HG03045 (cell line): ENCODE results near the gene SDR42E2.
"Not testable (repeated sequence)": the region's sequence is repeated elsewhere in the genome, so short reads cannot be mapped to it uniquely, and the experiment has no call there.

Experiments used
- ATAC-seq: cut with Tn5 transposase; IDR thresholded peaks from one replicate; pipeline ENCODE4 v1.9.1; 2021; ENCODE audit warnings: mild to moderate bottlenecking, moderate library complexity; ENCODE audit not compliant: unreplicated experiment

The SDR42E2 gene

DNA sequence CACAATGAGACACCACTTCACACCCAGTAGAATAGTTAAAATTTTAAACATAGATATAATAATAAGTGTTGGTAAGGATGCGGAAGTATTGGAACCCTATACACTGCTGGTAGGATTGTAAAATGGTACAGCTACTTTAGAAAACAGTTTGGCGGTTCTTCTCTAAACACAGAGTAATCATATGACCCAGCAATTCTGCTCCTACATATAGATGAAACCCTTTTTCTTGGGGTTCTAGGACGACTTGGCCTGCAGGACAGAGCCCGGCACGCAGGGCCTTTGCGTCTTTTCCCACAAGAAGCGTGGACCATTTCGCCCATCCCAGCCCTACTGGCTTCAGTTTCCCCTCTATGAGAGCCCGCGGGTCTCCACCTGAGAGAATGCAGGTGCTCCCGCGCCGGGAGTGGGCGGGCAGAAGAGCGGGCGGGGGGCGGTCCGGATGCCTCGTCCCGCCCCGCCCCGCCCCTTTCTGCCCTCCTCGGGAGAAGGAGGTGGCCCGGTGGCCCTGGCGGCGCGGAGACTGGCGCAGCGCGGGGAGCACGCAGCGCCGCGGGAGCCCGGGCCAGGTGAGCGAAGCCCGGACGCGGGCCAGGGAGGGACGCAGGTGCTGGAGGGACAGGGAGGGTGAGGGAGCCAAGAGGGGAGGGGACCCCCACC lies at the start of gene SDR42E2:
SDR42E2 (plus strand) TSS at position 508 of the 657 bp plus-strand sequence. CDS start 3,077 bp downstream, outside the sequence.
- ATAC-seq = no peak

GRCh38 chr16:22116095-22116700 lies 46.1 kb upstream of the SDR42E2 start:
- ATAC-seq = no peak

DNA sequence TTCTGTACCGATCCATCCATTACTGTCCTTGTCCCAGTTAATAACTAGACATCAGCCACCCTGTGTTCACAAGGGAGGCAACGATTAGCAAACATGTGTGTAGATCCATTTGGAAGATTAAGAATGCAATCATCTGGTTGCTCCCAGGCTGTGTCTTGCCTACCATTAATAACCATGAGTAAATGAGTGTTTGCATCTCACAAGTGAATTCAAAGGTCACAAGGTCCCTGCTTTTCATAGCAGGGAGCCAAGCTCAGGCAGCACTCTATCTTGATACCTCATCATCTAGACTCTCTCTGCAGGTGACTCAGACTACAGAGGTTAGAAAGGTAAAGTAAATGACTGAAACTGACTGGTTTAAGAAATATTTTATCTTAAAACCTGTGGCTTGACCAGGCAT lies 44.7 kb upstream of the SDR42E2 start:
- no peak for ATAC-seq

DNA sequence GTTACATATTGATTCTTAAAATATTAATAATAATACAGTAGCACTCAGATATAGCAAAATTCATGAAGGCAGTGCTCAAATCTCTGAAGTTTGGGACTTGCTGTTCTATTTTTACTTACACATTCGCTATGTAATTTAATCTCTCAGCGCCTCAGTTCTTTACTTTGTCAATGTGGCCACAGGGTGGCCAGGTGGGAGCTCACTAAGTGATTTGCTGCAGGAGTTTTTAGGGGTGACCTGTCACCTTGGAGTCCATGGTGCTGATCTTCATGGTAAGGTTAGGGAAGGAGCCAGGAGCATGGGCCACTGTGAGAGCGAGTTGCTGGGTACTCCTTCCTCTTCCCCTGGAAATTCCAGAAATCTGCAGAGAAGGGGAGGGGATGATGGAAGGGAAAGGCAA lies 41.9 kb upstream of the SDR42E2 start:
- no peak for ATAC-seq

DNA sequence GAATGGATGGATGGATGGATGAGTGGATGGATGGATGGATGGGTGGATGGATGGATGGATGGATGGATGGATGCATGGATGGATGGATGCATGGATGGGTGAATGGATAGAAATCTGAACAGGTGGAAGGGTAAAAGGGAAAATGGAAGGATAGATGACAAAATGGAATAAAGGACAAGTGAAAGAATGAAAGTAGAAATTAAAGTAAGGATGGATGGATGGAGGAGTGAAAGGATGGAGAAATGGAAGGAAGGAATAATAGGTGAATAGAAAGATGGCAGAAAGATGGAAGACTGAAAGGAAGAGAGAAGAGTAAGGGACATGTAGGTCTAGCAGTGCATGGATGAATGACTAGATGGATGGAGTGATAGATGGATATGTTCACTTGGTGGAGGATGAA lies 40.1 kb upstream of the SDR42E2 start:
- ATAC-seq = no peak

- no peak for ATAC-seq
These were observed 39.2 kb upstream of the SDR42E2 start for GRCh38 chr16:22123146-22123545.

GRCh38 chr16:22123759-22124490 lies 38.4 kb upstream of the SDR42E2 start:
- ATAC-seq = no peak

DNA sequence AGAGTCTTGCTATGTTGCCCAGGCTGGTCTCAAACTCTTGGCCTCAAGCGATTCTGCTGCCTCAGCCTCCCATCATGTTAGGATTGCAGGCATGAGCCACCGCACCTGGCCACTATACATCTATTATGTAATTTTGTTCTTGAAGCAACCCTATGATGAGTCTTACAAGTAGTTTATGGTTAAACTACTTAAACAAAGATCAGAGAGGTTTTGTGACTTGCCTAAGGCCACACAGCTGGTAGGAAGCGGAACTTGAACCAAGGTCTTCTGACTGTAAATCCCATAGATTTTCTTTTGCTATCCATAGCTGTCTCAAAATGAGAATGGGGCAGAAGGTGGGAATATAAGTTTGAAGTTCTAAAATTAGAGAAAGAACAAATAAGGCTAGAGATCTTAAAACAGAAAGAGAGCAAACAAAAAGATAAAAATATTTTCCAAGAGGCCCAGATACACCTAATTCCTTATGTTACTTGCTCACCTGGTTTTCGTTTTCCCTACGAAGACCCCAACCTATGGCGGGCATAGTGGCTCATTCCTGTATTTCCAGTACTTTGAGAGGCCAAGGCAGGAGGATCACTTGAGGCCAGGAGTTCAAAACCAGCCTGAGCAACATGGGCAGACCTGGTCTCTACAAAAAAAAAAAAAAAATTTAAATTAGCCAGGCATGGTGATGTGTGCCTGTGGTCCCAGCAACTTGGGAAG lies 37.6 kb upstream of the SDR42E2 start:
- ATAC-seq = no peak

DNA sequence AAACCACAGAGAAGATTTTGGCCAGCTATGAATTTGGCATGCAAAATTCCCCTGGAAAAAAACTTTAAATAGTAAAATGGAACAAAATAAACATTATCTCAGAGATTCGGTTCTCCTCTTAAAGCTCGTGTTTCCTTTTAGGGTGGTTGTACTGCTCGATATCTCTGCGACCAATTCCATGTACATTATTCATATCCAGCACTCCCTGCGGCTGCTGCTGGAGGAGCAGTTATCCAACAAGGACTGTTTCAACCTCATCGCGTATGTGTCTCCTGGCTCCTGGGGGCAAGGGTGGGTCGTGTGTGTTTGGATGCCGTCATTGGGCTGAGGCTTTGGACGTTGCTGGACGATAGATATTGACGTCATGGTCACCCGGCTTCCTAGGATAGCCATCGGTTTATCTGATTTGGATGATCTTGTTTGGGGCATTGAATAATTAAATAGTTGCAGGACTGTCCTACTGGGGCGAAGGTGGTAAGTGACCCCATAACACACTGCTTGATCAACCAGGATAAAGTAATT lies 36.2 kb upstream of the SDR42E2 start:
- no peak for ATAC-seq

DNA sequence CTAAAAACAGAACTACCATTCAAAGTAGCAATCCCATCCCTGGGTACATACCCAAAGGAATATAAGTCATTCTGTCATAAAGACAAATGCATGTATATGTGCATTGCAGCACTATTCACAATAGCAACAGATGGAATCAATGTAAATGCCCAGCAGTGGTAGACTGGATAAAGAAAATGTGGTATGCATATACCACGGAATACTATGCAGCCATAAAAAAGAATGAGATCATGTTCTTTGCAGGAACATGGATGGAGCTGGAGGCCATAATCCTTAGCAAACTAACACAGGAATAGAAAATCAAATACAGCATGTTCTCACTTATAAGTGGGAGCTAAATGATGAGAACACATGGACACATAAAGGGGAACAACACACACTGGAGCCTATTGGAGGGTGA lies 33.8 kb upstream of the SDR42E2 start:
- ATAC-seq = not testable (repeated sequence)

DNA sequence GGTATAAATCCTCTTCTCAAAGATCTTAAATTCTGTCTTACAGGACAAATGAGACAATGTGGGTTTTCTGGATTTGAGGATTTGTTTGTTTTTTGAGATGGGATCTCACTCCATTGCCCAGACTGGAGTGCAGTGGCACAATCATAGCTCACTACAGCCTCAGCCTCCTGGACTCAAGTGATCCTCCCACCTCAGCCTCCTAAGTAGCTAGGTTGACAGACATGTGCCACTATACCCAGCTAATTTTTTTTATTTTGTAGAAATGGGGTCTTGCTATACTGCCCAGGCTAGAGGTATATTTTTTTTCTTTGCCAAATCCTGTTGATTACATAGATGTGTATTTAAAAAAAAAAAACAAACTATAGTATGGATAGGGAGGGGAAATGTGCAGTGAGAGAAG lies 31.8 kb upstream of the SDR42E2 start:
- no peak for ATAC-seq

- no peak for ATAC-seq
These were observed 29.5 kb upstream of the SDR42E2 start for GRCh38 chr16:22132801-22133200.

DNA sequence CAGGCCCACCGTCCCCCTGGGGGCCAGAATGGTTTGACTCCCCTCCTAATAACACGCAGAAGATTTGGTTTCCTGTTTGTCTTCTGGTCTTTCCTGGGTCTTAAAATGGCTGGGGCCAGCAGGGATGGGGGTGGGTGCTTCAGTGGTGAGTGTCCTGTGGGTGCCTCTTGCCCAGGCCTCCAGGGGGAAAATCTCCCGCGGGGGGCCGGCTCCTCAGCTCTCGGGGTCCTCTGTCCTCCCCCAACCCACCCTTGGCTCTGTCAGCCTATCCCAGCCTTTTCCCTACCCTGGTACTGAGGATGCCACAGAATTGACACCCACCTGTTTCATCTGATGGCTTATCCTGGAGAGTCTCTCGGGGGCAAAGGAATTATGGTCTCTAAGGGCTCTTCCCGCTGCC lies 23.8 kb upstream of the SDR42E2 start:
- no peak for ATAC-seq

GRCh38 chr16:22139008-22139407 lies 23.3 kb upstream of the SDR42E2 start:
- no peak for ATAC-seq

- no peak for ATAC-seq
These were observed 22.6 kb upstream of the SDR42E2 start for GRCh38 chr16:22139732-22140131.

DNA sequence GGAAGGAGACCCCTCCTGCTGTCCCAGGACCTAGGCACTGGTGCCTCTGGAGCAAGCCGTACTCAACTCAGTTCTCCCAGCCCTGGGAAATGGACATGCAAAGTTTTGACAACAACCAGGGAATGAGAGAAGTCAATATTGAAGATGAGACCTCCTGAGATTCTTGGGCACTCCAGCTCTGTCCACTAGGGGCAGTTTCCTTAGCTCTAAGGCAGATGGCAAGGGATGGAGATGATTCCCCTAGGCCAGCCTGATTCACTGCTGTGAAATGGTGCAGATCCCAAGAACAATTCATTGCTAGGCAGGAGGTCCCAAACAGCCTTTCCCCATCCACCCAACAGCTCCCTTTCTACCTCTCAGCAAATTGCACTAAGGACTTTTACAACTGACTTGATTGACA lies 20.5 kb upstream of the SDR42E2 start:
- ATAC-seq = no peak

DNA sequence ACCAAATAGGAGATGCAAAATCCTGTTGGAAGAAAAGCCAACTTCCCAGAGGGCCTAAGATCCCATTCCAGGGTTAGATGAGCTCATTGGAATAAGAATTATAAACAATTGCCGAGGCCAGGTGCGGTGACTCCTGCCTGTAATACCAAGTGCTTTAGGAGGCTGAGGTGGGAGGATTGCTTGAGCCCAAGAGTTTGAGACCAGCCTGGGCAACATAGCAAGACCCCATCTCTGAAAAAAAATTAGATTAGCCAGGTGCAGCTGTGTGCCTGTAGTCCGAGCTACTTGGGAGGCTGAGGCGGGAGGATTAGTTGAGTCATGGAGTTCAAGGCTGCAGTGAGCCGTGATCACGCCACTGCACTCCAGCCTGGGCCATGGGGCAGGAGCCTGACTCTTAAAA lies 17.8 kb upstream of the SDR42E2 start:
- no peak for ATAC-seq

- no peak for ATAC-seq
These were observed 14.5 kb upstream of the SDR42E2 start for GRCh38 chr16:22147853-22148252.

DNA sequence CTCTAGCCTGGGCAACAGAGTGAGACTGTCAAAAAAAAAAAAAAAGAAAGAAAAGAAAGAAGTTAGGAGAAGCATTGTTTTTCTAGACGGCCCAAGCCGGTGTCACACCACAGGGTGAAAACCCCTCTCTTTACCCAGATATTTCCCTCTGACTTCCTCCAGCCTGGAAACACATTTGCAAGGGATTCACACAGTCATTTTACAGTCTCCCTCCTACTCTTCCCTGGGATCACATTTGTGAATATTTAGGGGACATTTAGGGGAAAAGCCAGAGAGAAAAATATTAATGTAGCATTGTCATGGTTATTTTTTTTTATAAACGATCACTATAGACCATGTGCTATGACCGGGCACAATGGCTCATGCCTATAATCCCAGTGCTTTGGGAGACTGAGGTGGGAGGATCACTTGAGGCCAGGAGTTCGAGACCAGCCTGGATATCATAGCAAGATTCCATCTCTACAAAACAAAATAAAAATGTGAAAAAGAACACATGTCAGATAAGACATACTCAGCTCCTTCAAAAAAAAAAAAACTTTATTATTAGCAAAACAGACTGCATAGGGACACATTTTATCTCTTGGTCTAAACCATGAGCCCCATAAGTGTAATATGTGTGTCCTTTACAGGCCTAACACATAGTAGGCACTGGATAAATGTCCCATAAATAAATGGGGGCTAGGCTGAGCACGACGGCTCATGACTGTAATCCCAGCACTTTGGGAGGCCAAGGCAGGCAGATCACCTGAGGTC lies 10.9 kb upstream of the SDR42E2 start:
- no peak for ATAC-seq

GRCh38 chr16:22152316-22152715 lies 10.0 kb upstream of the SDR42E2 start:
- ATAC-seq = no peak

DNA sequence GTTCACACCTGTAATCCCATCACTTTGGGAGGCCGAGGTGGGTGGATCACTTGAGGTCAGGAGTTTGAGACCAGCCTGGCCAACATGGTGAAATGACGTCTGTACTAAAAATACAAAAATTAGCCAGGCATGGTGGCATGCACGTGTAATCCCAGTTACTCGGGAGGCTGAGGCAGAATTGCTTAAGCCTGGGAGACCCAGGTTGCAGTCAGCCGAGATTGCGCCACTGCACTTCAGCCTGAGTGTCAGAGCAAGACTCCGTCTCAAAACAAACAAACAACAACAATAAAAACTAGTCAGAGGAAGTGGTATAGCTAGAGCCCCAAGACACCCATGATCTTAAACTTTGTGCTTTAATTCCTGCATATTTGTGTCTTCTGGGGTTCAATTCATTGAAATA lies 9.2 kb upstream of the SDR42E2 start:
- not testable (repeated sequence) for ATAC-seq
